HepG2 (cell line): ENCODE measurements around the gene FLOT2. TPM values are rescaled to one million over a fixed set of nuclear protein-coding genes. Genes with fewer than 3 reads are reported as not detected.

ENCODE experiments used
- ATAC-seq: fragments of 200-7000 bp; cut with Tn5 transposase; 3 replicates; pipeline ENCODE4 v1.9.1; 2020; ENCODE audit warnings: mild to moderate bottlenecking, moderate library complexity
- BruUV-seq: library from RNA; stranded (reverse); fragments of 400-500 nt; replicated peaks from 2 replicates; lab custom pipeline; 2021; lab: Mats Ljungman, UMichigan
- CTCF ChIA-PET: fragments of 300-600 bp; formaldehyde crosslinking; extraction: SDS; loops from one replicate; lab custom pipeline; 2021; ENCODE audit warnings: low total read pairs, inconsistent platforms, low intra/inter-chr PET ratio; lab: Yijun Ruan, JAX
- POLR2A ChIA-PET: fragments of 350-600 bp; sonication (Branson Sonifier 250); formaldehyde crosslinking; loops from one replicate; lab custom pipeline; 2020; ENCODE audit warnings: antibody characterized with exemption, inconsistent platforms; lab: Yijun Ruan, JAX
- DNase-seq: peaks from one replicate; pipeline ENCODE4 v3.0.0-alpha.2; 2015; ENCODE audit warnings: low spot score
- FAIRE-seq: peaks from 3 replicates; lab custom pipeline; 2011; peaks lifted over from hg19 to GRCh38; lab: Jason Lieb, UNC
- H2AFZ ChIP-seq: one replicate; pipeline ENCODE4 v1.6.1; 2011; ENCODE audit warnings: low read length, inconsistent platforms
- H3K27ac ChIP-seq: fragments of 300-600 bp; 3 replicates; pipeline ENCODE4 v1.8.0; 2011; ENCODE audit warnings: mixed run types, mild to moderate bottlenecking, mixed read lengths, low read length, inconsistent platforms; ENCODE audit not compliant: insufficient read depth; ENCODE audit errors: extremely low read length
- H3K27me3 ChIP-seq, 2 experiments: fragments of 200-600 bp in 1 of 2; 2 replicates in 1 of 2; 3 replicates in 1 of 2; pipeline versions ENCODE4 v1.6.0 to v1.8.0; 2011; ENCODE audit warnings: low read length in 2 of 2, mild to moderate bottlenecking in 2 of 2, moderate library complexity in 2 of 2, inconsistent platforms in 1 of 2; ENCODE audit not compliant: insufficient read depth in 2 of 2, control insufficient read depth in 1 of 2
- H3K36me3 ChIP-seq, 2 experiments: fragments of 200-600 bp in 1 of 2; replicated peaks in 1 of 2; 2 replicates in 1 of 2; 3 replicates in 1 of 2; pipeline versions ENCODE4 v1.5.1 to v1.8.0; 2011; ENCODE audit warnings: low read length in 2 of 2, inconsistent platforms in 1 of 2; ENCODE audit not compliant: insufficient read depth in 2 of 2, control insufficient read depth in 1 of 2
- H3K4me1 ChIP-seq: 2 replicates; pipeline ENCODE4 v1.5.1; 2012; ENCODE audit warnings: low read length, inconsistent platforms; ENCODE audit not compliant: insufficient read depth
- H3K4me2 ChIP-seq: 2 replicates; pipeline ENCODE4 v1.6.0; 2011; ENCODE audit warnings: low read depth, low read length, inconsistent platforms
- H3K4me3 ChIP-seq, 3 experiments: fragments of 200-600 bp in 1 of 3; sonication (generic), shearing (Covaris generic) in 1 of 3; replicated peaks in 1 of 3; 2 replicates each; pipeline ENCODE4 v1.5.1; 2011 to 2016; ENCODE audit warnings: low read length in 3 of 3, inconsistent platforms in 2 of 3, low read depth in 2 of 3, mild to moderate bottlenecking in 2 of 3, control low read depth in 1 of 3, mixed read lengths in 1 of 3; ENCODE audit not compliant: insufficient read depth in 1 of 3
- H3K79me2 ChIP-seq: one replicate; pipeline ENCODE4 v1.6.1; 2011; ENCODE audit warnings: low read length, inconsistent platforms; ENCODE audit not compliant: insufficient read depth
- H3K9ac ChIP-seq: 2 replicates; pipeline ENCODE4 v1.6.0; 2011; ENCODE audit warnings: mild to moderate bottlenecking, low read depth, low read length, inconsistent platforms; ENCODE audit not compliant: insufficient read depth
- H3K9me3 ChIP-seq: 2 replicates; pipeline ENCODE4 v1.5.1; 2012; ENCODE audit warnings: mild to moderate bottlenecking, low read length
- H4K20me1 ChIP-seq: 2 replicates; pipeline ENCODE4 v1.6.0; 2011; ENCODE audit warnings: inconsistent platforms, mild to moderate bottlenecking, low read length, moderate library complexity; ENCODE audit not compliant: insufficient read depth
- CCAR2 ChIP-seq: fragments of 200-400 bp; formaldehyde crosslinking; optimal IDR thresholded peaks from 2 replicates; pipeline ENCODE3; 2018; ENCODE audit warnings: low read depth, mild to moderate bottlenecking, low read length, moderate library complexity
- KDM5B ChIP-seq: sonication (generic); formaldehyde crosslinking; IDR thresholded peaks from 2 replicates; pipeline ENCODE4 v1.4.0; 2020; ENCODE audit warnings: missing genetic modification reagents, mild to moderate bottlenecking, borderline replicate concordance
- NR3C1 ChIP-seq: sonication (generic); formaldehyde crosslinking; IDR thresholded peaks from 2 replicates; pipeline ENCODE4 v1.4.0; 2020; ENCODE audit warnings: missing genetic modification reagents
- PAF1 ChIP-seq: IDR thresholded peaks from 2 replicates; pipeline ENCODE4 v1.6.1; 2016; ENCODE audit warnings: missing genetic modification reagents, missing compliant biosample characterization
- SKI ChIP-seq: fragments of 450-650 bp; IDR thresholded peaks from one replicate; pipeline ENCODE4 v1.6.1; 2018; ENCODE audit warnings: mild to moderate bottlenecking; ENCODE audit not compliant: partially characterized antibody
- ZBTB7B ChIP-seq: sonication (generic); formaldehyde crosslinking; IDR thresholded peaks from 2 replicates; pipeline ENCODE4 v1.4.0; 2020; ENCODE audit warnings: missing genetic modification reagents
- ZNF441 ChIP-seq: sonication (generic); formaldehyde crosslinking; IDR thresholded peaks from 2 replicates; pipeline ENCODE4 v1.7.0; 2021; ENCODE audit warnings: missing genetic modification reagents, borderline replicate concordance
- ZNF878 ChIP-seq: sonication (generic); formaldehyde crosslinking; IDR thresholded peaks from 2 replicates; pipeline ENCODE4 v1.8.1; 2023; ENCODE audit warnings: mild to moderate bottlenecking, missing genetic modification reagents, moderate library complexity
- ZSCAN9 ChIP-seq: IDR thresholded peaks from 2 replicates; pipeline ENCODE4 v1.6.1; 2016; ENCODE audit warnings: borderline replicate concordance
- WGBS: methylation state at CpG from one replicate; pipeline ENCODE4 v1.1.6; 2017; ENCODE audit warnings: low lambda C conversion rate; 5-methylcytosine and 5-hydroxymethylcytosine counted together
- in situ Hi-C: cut with HindIII; loops from 2 replicates; pipeline ENCODE4 v1.10.0; 2017; ENCODE audit warnings: low pct_unique_long_range_greater_than_20kb; ENCODE audit not compliant: extremely low pct_ligation_motif_present
- intact Hi-C: fragments of 100-400 bp; cut with micrococcal nuclease; formaldehyde crosslinking; loops from one replicate; pipeline ENCODE4 v1.10.0; 2022; ENCODE audit not compliant: unreplicated experiment
- polyA plus RNA-seq, 8 experiments: library from polyadenylated mRNA; depleted of rRNA in 3 of 8; stranded (reverse) in 7 of 8; unstranded in 1 of 8; fragments of >200 nt; fragmentation: Illumina TruSeq in 4 of 8; extraction: Trizol in 4 of 8; gene quantifications; 2 replicates each; pipeline versions ENCODE4 v1.2.1 to v1.2.3, GENCODE V29; 2011 to 2016; ENCODE audit warnings: low read depth in 4 of 8, missing spikeins in 1 of 8, mixed read lengths in 1 of 8; ENCODE audit not compliant: insufficient read depth in 1 of 8
- total RNA-seq, 5 experiments: library from RNA; depleted of rRNA; stranded (reverse); fragments of >200 nt; fragmentation: Illumina TruSeq; extraction: Trizol; gene quantifications; 2 replicates each; pipeline ENCODE4 v1.2.3, GENCODE V29; 2016; ENCODE audit warnings: low read depth in 1 of 5
- TF ChIP-seq, protein P1 (sequence below): sonication (generic); formaldehyde crosslinking; IDR thresholded peaks from 2 replicates; pipeline ENCODE4 v1.5.0; 2020; ENCODE audit warnings: missing genetic modification reagents
- TF ChIP-seq, protein P2 (sequence below): sonication (generic); formaldehyde crosslinking; IDR thresholded peaks from 2 replicates; pipeline ENCODE4 v1.5.1; 2020; ENCODE audit warnings: mild to moderate bottlenecking, missing genetic modification reagents, borderline replicate concordance
- TF ChIP-seq, protein P3 (sequence below): IDR thresholded peaks from 2 replicates; pipeline ENCODE4 v1.6.1; 2016; ENCODE audit warnings: low read depth, missing genetic modification reagents, missing compliant biosample characterization

The FLOT2 gene
- total and polyA plus RNA-seq, 2 of the 13 experiments (the other 11 are each of a cell fraction or from before 2014, with no cell fraction given) = 54.3 to 54.5 TPM

DNA sequence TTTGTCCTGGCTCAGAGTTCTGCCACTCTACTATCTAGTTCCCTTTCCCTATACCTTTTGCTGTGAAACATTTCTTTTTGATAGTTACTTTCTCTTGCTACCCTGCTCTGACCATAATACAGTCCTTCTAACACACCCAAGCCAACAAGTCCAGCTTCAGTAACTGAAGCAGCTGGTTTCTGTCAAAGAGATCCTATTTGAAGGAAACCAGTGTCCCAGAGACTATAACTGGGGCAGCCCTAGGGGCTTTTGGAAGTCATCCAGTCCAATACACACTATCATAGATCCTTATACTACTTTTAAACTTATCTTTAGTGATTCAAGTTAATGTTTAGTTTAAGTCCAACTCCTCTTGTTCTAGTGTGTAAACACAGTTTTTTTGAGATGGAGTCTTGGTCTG is 22.7 kb upstream of the FLOT2 start (continued):
- TF ChIP-seq PAF1 (CRISPR knock-in tag) (no peak), ZNF441 (CRISPR knock-in tag) (no peak), ZSCAN9 (no peak), ZBTB7B (CRISPR knock-in tag) (no peak), CCAR2 (no peak), KDM5B (no peak)

DNA sequence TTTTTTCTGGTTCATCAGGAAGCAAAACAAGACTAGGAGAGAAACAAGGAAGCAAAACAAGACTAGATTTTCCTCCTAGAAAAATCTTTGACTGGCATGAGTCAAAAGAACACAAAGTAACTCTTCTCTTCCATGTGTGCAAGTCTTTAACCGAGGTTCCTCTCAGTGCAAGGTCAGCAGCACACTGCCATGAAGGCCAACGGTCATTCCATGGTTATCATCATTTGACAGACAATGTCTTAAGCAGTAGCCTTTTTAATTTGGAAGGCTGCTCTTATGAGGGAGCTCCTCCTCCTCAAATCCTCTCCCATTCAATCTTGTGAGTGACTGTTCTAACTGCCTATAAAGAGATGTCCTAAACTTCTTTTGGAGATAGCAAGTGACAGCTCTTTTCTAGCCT is 20.8 kb upstream of the FLOT2 start:
- BruUV-seq = no TSS peak
- no peaks in the 10 kb centered on the region for H3K27me3 ChIP-seq
- no peaks in the 10 kb centered on the region for H3K9me3 ChIP-seq
- in situ Hi-C loops (no loop called here), intact Hi-C loops (no loop called here)
- DNase-seq (no peak), FAIRE-seq (no peak), ATAC-seq (no peak)
- H2AFZ ChIP-seq = no peak overlapping the region
- no peak overlapping the region for H3K27ac ChIP-seq
- H3K9ac ChIP-seq = no peak overlapping the region
- H3K36me3 ChIP-seq = peaks cover 40 to 86% of the 10 kb centered on the region in 2 experiments
- no peak overlapping the region for H3K4me3 ChIP-seq
- ChIA-PET CTCF (no interaction called here), POLR2A (no interaction called here)
- no peaks in the 10 kb centered on the region for H3K79me2 ChIP-seq
- H3K4me1 ChIP-seq = no peaks in the 10 kb centered on the region
- no peaks in the 10 kb centered on the region for H4K20me1 ChIP-seq
- WGBS = 84% methylated on average over 2 of the region's 2 CpGs
- H3K4me2 ChIP-seq = no peak overlapping the region
- TF ChIP-seq NR3C1 (CRISPR knock-in tag) = no peak
- TF ChIP-seq, protein P1, sequence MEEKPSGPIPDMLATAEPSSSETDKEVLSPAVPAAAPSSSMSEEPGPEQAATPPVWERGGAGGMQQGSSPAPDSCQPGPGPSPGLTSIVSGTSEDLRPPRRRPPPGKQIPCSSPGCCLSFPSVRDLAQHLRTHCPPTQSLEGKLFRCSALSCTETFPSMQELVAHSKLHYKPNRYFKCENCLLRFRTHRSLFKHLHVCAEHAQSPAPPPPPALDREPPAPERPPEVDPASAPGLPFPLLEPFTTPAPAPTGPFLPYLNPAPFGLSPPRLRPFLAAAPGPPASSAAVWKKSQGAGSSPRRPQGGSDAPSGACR (CRISPR knock-in tag) = no peak
- TF ChIP-seq, protein P2, sequence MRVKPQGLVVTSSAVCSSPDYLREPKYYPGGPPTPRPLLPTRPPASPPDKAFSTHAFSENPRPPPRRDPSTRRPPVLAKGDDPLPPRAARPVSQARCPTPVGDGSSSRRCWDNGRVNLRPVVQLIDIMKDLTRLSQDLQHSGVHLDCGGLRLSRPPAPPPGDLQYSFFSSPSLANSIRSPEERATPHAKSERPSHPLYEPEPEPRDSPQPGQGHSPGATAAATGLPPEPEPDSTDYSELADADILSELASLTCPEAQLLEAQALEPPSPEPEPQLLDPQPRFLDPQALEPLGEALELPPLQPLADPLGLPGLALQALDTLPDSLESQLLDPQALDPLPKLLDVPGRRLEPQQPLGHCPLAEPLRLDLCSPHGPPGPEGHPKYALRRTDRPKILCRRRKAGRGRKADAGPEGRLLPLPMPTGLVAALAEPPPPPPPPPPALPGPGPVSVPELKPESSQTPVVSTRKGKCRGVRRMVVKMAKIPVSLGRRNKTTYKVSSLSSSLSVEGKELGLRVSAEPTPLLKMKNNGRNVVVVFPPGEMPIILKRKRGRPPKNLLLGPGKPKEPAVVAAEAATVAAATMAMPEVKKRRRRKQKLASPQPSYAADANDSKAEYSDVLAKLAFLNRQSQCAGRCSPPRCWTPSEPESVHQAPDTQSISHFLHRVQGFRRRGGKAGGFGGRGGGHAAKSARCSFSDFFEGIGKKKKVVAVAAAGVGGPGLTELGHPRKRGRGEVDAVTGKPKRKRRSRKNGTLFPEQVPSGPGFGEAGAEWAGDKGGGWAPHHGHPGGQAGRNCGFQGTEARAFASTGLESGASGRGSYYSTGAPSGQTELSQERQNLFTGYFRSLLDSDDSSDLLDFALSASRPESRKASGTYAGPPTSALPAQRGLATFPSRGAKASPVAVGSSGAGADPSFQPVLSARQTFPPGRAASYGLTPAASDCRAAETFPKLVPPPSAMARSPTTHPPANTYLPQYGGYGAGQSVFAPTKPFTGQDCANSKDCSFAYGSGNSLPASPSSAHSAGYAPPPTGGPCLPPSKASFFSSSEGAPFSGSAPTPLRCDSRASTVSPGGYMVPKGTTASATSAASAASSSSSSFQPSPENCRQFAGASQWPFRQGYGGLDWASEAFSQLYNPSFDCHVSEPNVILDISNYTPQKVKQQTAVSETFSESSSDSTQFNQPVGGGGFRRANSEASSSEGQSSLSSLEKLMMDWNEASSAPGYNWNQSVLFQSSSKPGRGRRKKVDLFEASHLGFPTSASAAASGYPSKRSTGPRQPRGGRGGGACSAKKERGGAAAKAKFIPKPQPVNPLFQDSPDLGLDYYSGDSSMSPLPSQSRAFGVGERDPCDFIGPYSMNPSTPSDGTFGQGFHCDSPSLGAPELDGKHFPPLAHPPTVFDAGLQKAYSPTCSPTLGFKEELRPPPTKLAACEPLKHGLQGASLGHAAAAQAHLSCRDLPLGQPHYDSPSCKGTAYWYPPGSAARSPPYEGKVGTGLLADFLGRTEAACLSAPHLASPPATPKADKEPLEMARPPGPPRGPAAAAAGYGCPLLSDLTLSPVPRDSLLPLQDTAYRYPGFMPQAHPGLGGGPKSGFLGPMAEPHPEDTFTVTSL = no peak
- no peak for TF ChIP-seq ZNF878 (CRISPR knock-in tag)
- TF ChIP-seq, protein P3, sequence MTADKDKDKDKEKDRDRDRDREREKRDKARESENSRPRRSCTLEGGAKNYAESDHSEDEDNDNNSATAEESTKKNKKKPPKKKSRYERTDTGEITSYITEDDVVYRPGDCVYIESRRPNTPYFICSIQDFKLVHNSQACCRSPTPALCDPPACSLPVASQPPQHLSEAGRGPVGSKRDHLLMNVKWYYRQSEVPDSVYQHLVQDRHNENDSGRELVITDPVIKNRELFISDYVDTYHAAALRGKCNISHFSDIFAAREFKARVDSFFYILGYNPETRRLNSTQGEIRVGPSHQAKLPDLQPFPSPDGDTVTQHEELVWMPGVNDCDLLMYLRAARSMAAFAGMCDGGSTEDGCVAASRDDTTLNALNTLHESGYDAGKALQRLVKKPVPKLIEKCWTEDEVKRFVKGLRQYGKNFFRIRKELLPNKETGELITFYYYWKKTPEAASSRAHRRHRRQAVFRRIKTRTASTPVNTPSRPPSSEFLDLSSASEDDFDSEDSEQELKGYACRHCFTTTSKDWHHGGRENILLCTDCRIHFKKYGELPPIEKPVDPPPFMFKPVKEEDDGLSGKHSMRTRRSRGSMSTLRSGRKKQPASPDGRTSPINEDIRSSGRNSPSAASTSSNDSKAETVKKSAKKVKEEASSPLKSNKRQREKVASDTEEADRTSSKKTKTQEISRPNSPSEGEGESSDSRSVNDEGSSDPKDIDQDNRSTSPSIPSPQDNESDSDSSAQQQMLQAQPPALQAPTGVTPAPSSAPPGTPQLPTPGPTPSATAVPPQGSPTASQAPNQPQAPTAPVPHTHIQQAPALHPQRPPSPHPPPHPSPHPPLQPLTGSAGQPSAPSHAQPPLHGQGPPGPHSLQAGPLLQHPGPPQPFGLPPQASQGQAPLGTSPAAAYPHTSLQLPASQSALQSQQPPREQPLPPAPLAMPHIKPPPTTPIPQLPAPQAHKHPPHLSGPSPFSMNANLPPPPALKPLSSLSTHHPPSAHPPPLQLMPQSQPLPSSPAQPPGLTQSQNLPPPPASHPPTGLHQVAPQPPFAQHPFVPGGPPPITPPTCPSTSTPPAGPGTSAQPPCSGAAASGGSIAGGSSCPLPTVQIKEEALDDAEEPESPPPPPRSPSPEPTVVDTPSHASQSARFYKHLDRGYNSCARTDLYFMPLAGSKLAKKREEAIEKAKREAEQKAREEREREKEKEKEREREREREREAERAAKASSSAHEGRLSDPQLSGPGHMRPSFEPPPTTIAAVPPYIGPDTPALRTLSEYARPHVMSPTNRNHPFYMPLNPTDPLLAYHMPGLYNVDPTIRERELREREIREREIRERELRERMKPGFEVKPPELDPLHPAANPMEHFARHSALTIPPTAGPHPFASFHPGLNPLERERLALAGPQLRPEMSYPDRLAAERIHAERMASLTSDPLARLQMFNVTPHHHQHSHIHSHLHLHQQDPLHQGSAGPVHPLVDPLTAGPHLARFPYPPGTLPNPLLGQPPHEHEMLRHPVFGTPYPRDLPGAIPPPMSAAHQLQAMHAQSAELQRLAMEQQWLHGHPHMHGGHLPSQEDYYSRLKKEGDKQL = no peak
- no peak for TF ChIP-seq SKI
